Measurements from ENCODE around the gene BRI3.
A peak's percentile ranks its signal among the peaks of the same experiment; 100 is the strongest.

The BRI3 gene

GRCh38 chr7:98267303-98267702 is 14.2 kb upstream of the BRI3 start:
- H3K4me3 Mint-ChIP-seq = no peak overlapping the region
- peaks cover 36% of the 10 kb centered on the region for H3K36me3 Mint-ChIP-seq (ENCODE audit: low read depth)
- no peaks in the 10 kb centered on the region for H3K27me3 Mint-ChIP-seq
- H3K4me1 Mint-ChIP-seq (ENCODE audit: low read depth) = peaks cover 14% of the 10 kb centered on the region
- peak overlapping the region; percentile 41 for H3K27ac Mint-ChIP-seq
- H3K9me3 Mint-ChIP-seq = no peaks in the 10 kb centered on the region
- intact Hi-C loops (cut with micrococcal nuclease) = loop anchor here (10.0 kb wide), 1 partner anchor 127 kb away; no protein-coding TSS in a partner anchor

- Mint-ChIP-seq H3K36me3 (ENCODE audit: low read depth) (peaks cover 6% of the 10 kb centered on the region), H3K4me3 (no peak overlapping the region), H3K27me3 (no peaks in the 10 kb centered on the region), H3K27ac (peak overlapping the region; percentile 84), H3K4me1 (ENCODE audit: low read depth) (peaks cover 27% of the 10 kb centered on the region), H3K9me3 (no peaks in the 10 kb centered on the region)
- intact Hi-C loops (cut with micrococcal nuclease) = no loop called here
Observed at GRCh38 chr7:98276241-98276761, 5.2 kb upstream of the BRI3 start.

GRCh38 chr7:98278408-98278807 is 3.1 kb upstream of the BRI3 start:
- peak overlapping the region; percentile 19 for H3K27ac Mint-ChIP-seq
- H3K4me3 Mint-ChIP-seq = no peak overlapping the region
- peaks cover 16% of the 10 kb centered on the region for H3K36me3 Mint-ChIP-seq (ENCODE audit: low read depth)
- H3K9me3 Mint-ChIP-seq = no peaks in the 10 kb centered on the region
- H3K4me1 Mint-ChIP-seq (ENCODE audit: low read depth) = peaks cover 37% of the 10 kb centered on the region
- intact Hi-C loops (cut with micrococcal nuclease) = no loop called here
- H3K27me3 Mint-ChIP-seq = no peaks in the 10 kb centered on the region

GRCh38 chr7:98278936-98279335 is 2.5 kb upstream of the BRI3 start:
- intact Hi-C loops (cut with micrococcal nuclease) = no loop called here

GRCh38 chr7:98280296-98280695 is 1.2 kb upstream of the BRI3 start:
- Mint-ChIP-seq H3K4me3 (peak overlapping the region; percentile 78), H3K4me1 (ENCODE audit: low read depth) (peaks cover 49% of the 10 kb centered on the region), H3K9me3 (no peaks in the 10 kb centered on the region), H3K36me3 (ENCODE audit: low read depth) (peaks cover 35% of the 10 kb centered on the region), H3K27ac (peak overlapping the region; percentile 89), H3K27me3 (no peaks in the 10 kb centered on the region)
- intact Hi-C loops (cut with micrococcal nuclease) = loop anchor here (10.0 kb wide), 3 partner anchors 595 to 1955 kb away; partner anchors contain the start of genes SDHAF3, SLC25A13, TMEM130 and TRRAP

More at GRCh38 chr7:98278936-98279335, 2.5 kb upstream of the BRI3 start:
- Mint-ChIP-seq H3K9me3 (no peaks in the 10 kb centered on the region), H3K4me3 (no peak overlapping the region), H3K4me1 (ENCODE audit: low read depth) (peaks cover 36% of the 10 kb centered on the region), H3K27me3 (no peaks in the 10 kb centered on the region), H3K27ac (peak overlapping the region; percentile 19), H3K36me3 (ENCODE audit: low read depth) (peaks cover 21% of the 10 kb centered on the region)

- Mint-ChIP-seq H3K4me3 (peak overlapping the region; percentile 95), H3K27me3 (no peaks in the 10 kb centered on the region), H3K9me3 (no peaks in the 10 kb centered on the region), H3K27ac (peak overlapping the region; percentile 97), H3K4me1 (ENCODE audit: low read depth) (peaks cover 53% of the 10 kb centered on the region), H3K36me3 (ENCODE audit: low read depth) (peaks cover 52% of the 10 kb centered on the region)
- intact Hi-C loops (cut with micrococcal nuclease) = loop anchor here (1.0 to 10.0 kb wide), 4 partner anchors 30 to 1957 kb away; partner anchors contain the start of genes SDHAF3, SLC25A13, TECPR1 and TMEM130
Observed at GRCh38 chr7:98281757-98282606, 496 bp downstream of the BRI3 start.

- Mint-ChIP-seq H3K9me3 (no peaks in the 10 kb centered on the region), H3K36me3 (ENCODE audit: low read depth) (peaks cover 59% of the 10 kb centered on the region), H3K4me3 (peak overlapping the region; percentile 95), H3K4me1 (ENCODE audit: low read depth) (peaks cover 60% of the 10 kb centered on the region), H3K27ac (peak overlapping the region; percentile 97), H3K27me3 (no peaks in the 10 kb centered on the region)
- intact Hi-C loops (cut with micrococcal nuclease) = loop anchor here (1.0 to 10.0 kb wide), 4 partner anchors 30 to 1958 kb away; partner anchors contain the start of genes SDHAF3, SLC25A13, TECPR1 and TMEM130
Observed at GRCh38 chr7:98282703-98283102, 1.2 kb downstream of the BRI3 start.

- Mint-ChIP-seq H3K4me1 (ENCODE audit: low read depth) (peaks cover 66% of the 10 kb centered on the region), H3K9me3 (no peaks in the 10 kb centered on the region), H3K27me3 (no peaks in the 10 kb centered on the region), H3K36me3 (ENCODE audit: low read depth) (peaks cover 65% of the 10 kb centered on the region), H3K4me3 (peak overlapping the region; percentile 95), H3K27ac (peak overlapping the region; percentile 97)
- intact Hi-C loops (cut with micrococcal nuclease) = loop anchor here (10.0 kb wide), 3 partner anchors 591 to 1959 kb away; partner anchors contain the start of genes SDHAF3, SLC25A13, TMEM130 and TRRAP
Observed at GRCh38 chr7:98283127-98283886, 1.8 kb downstream of the BRI3 start.

- Mint-ChIP-seq H3K36me3 (ENCODE audit: low read depth) (peaks cover 71% of the 10 kb centered on the region), H3K27me3 (no peaks in the 10 kb centered on the region), H3K4me3 (peak overlapping the region; percentile 95), H3K9me3 (no peaks in the 10 kb centered on the region), H3K4me1 (ENCODE audit: low read depth) (peaks cover 67% of the 10 kb centered on the region), H3K27ac (peak overlapping the region; percentile 97)
- intact Hi-C loops (cut with micrococcal nuclease) = loop anchor here (10.0 kb wide), 3 partner anchors 591 to 1959 kb away; partner anchors contain the start of genes SDHAF3, SLC25A13, TMEM130 and TRRAP
Observed at GRCh38 chr7:98283887-98284222, 2.4 kb downstream of the BRI3 start.

- Mint-ChIP-seq H3K36me3 (ENCODE audit: low read depth) (peaks cover 77% of the 10 kb centered on the region), H3K4me3 (peak overlapping the region; percentile 95), H3K27me3 (no peaks in the 10 kb centered on the region), H3K9me3 (no peaks in the 10 kb centered on the region), H3K4me1 (ENCODE audit: low read depth) (peaks cover 67% of the 10 kb centered on the region), H3K27ac (peak overlapping the region; percentile 97)
- intact Hi-C loops (cut with micrococcal nuclease) = loop anchor here (10.0 kb wide), 3 partner anchors 590 to 1960 kb away; partner anchors contain the start of genes SDHAF3, SLC25A13, TMEM130 and TRRAP
Observed at GRCh38 chr7:98284335-98285036, 3.0 kb downstream of the BRI3 start.

- peaks cover 83% of the 10 kb centered on the region for H3K36me3 Mint-ChIP-seq (ENCODE audit: low read depth)
- H3K27me3 Mint-ChIP-seq = no peaks in the 10 kb centered on the region
- H3K4me3 Mint-ChIP-seq = peak overlapping the region; percentile 95
- H3K27ac Mint-ChIP-seq = peak overlapping the region; percentile 97
- H3K4me1 Mint-ChIP-seq (ENCODE audit: low read depth) = peaks cover 69% of the 10 kb centered on the region
- intact Hi-C loops (cut with micrococcal nuclease) = loop anchor here (10.0 kb wide), 3 partner anchors 589 to 1961 kb away; partner anchors contain the start of genes SDHAF3, SLC25A13, TMEM130 and TRRAP
- H3K9me3 Mint-ChIP-seq = no peaks in the 10 kb centered on the region
Observed at GRCh38 chr7:98285157-98286092, 3.9 kb downstream of the BRI3 start.

GRCh38 chr7:98286093-98286539 is 4.6 kb downstream of the BRI3 start:
- peak overlapping the region; percentile 97 for H3K27ac Mint-ChIP-seq
- H3K36me3 Mint-ChIP-seq (ENCODE audit: low read depth) = peaks cover 90% of the 10 kb centered on the region
- H3K27me3 Mint-ChIP-seq = no peaks in the 10 kb centered on the region
- H3K9me3 Mint-ChIP-seq = no peaks in the 10 kb centered on the region
- peak overlapping the region; percentile 95 for H3K4me3 Mint-ChIP-seq
- intact Hi-C loops (cut with micrococcal nuclease) = loop anchor here (10.0 kb wide), 3 partner anchors 589 to 1961 kb away; partner anchors contain the start of genes SDHAF3, SLC25A13, TMEM130 and TRRAP
- peaks cover 76% of the 10 kb centered on the region for H3K4me1 Mint-ChIP-seq (ENCODE audit: low read depth)

All from dendritic cell treated with granulocyte-macrophage colony-stimulating factor and Interleukin-4, amounts not matched to agents 40 ng/mL and 50 ng/mL, for 4 days (primary cell).